CD4-positive, CD25-positive, alpha-beta regulatory T cell (primary cell): ENCODE results near the gene GSTM1. TPM values are rescaled to one million over a fixed set of nuclear protein-coding genes. Genes with fewer than 3 reads are reported as not detected.
"Not testable (repeated sequence)": the region's sequence is repeated elsewhere in the genome, so short reads cannot be mapped to it uniquely, and the experiment has no call there.

Source experiments
- ATAC-seq, 2 donors: fragments of 150-1000 bp; cut with Tn5 transposase; one replicate each; pipeline ENCODE4 v1.10.0; 2021; ENCODE audit warnings: low read depth in 2 of 2, moderate number of reproducible peaks in 2 of 2, moderate library complexity in 1 of 2
- DNase-seq, 3 donors: peaks; one replicate each; pipeline versions ENCODE4 v3.0.0 to v3.0.0-alpha.2; 2012 to 2022; ENCODE audit warnings: mixed read lengths in 1 of 3
- H3K27ac ChIP-seq: one replicate; pipeline ENCODE4 v1.7.0; 2013; ENCODE audit warnings: mild to moderate bottlenecking, low read length; ENCODE audit not compliant: insufficient read depth, poor library complexity, severe bottlenecking
- H3K27me3 ChIP-seq: one replicate; pipeline ENCODE4 v1.7.0; 2013; ENCODE audit warnings: low read length; ENCODE audit not compliant: control insufficient read depth, insufficient read depth
- H3K36me3 ChIP-seq: one replicate; pipeline ENCODE4 v1.7.0; 2013; ENCODE audit warnings: mild to moderate bottlenecking, low read length, moderate library complexity; ENCODE audit not compliant: control insufficient read depth, insufficient read depth
- H3K4me1 ChIP-seq: 2 replicates; pipeline ENCODE4 v1.7.0; 2013; ENCODE audit warnings: mild to moderate bottlenecking, low read length; ENCODE audit not compliant: insufficient read depth, control insufficient read depth, poor library complexity, severe bottlenecking
- H3K4me3 ChIP-seq: one replicate; pipeline ENCODE4 v1.7.0; 2013; ENCODE audit warnings: low read depth, mild to moderate bottlenecking, low read length, moderate library complexity
- H3K9me3 ChIP-seq, 2 experiments: 1 replicate in 1 of 2; 2 replicates in 1 of 2; pipeline ENCODE4 v1.7.0; 2013; ENCODE audit warnings: low read length in 2 of 2, mild to moderate bottlenecking in 1 of 2, moderate library complexity in 1 of 2; ENCODE audit not compliant: control insufficient read depth in 2 of 2
- H3K27ac Mint-ChIP-seq, 3 donors: one replicate each; pipeline ENCODE4 v1.8.0; 2020 to 2022; ENCODE audit warnings: mild to moderate bottlenecking in 3 of 3, mixed read lengths in 3 of 3, moderate library complexity in 2 of 3
- H3K27me3 Mint-ChIP-seq: one replicate; pipeline ENCODE4 v1.8.0; 2022; ENCODE audit warnings: mild to moderate bottlenecking, mixed read lengths
- H3K36me3 Mint-ChIP-seq: one replicate; pipeline ENCODE4 v1.8.0; 2020; ENCODE audit warnings: mixed read lengths
- H3K4me1 Mint-ChIP-seq, 4 donors: one replicate each; pipeline ENCODE4 v1.8.0; 2020 to 2022; ENCODE audit warnings: mixed read lengths in 4 of 4, mild to moderate bottlenecking in 1 of 4
- H3K4me3 Mint-ChIP-seq, 4 donors: one replicate each; pipeline ENCODE4 v1.8.0; 2020 to 2022; ENCODE audit warnings: mild to moderate bottlenecking in 4 of 4, mixed read lengths in 4 of 4, moderate library complexity in 3 of 4
- H3K9me3 Mint-ChIP-seq, 7 donors: one replicate each; pipeline ENCODE4 v1.8.0; 2020 to 2022; ENCODE audit warnings: mixed read lengths in 7 of 7, mild to moderate bottlenecking in 3 of 7, moderate library complexity in 2 of 7
- polyA plus RNA-seq, 4 donors: library from polyadenylated mRNA; unstranded; fragments of 300-500 nt; fragmentation: Illumina TruSeq; gene quantifications; one replicate each; pipeline ENCODE4 v1.2.3, GENCODE V29; 2021
- total RNA-seq: library from RNA; stranded (reverse); gene quantifications from one replicate; pipeline ENCODE4 v1.2.3, GENCODE V29; 2022

GSTM1 gene
- total and polyA plus RNA-seq, 5 donors from 2014 or later, result 18.7 to 123 (median 46.1) TPM; not detected in 1

GRCh38 chr1:109705411-109705810, 17.8 kb downstream of the GSTM1 start:
- no peak for ATAC-seq
- H3K9me3 ChIP-seq, result no peaks in the 10 kb centered on the region
- H3K27ac ChIP-seq, result no peak overlapping the region
- no peak overlapping the region for H3K4me3 Mint-ChIP-seq
- no peak overlapping the region for H3K4me3 ChIP-seq
- no peak overlapping the region for H3K27ac Mint-ChIP-seq
- H3K4me1 ChIP-seq, result no peaks in the 10 kb centered on the region
- H3K36me3 Mint-ChIP-seq, result peaks cover 13% of the 10 kb centered on the region
- peaks cover 2 to 31% (median 7%) of the 10 kb centered on the region in 7 donors for H3K9me3 Mint-ChIP-seq
- DNase-seq, result no peak
- no peaks in the 10 kb centered on the region for H3K36me3 ChIP-seq
- H3K27me3 Mint-ChIP-seq, result no peaks in the 10 kb centered on the region
- H3K27me3 ChIP-seq, result no peaks in the 10 kb centered on the region
- H3K4me1 Mint-ChIP-seq, result no peaks in the 10 kb centered on the region

- not testable (repeated sequence) for H3K27me3 ChIP-seq, H3K4me3 ChIP-seq, H3K27me3 Mint-ChIP-seq, DNase-seq, H3K27ac ChIP-seq, H3K4me1 ChIP-seq, ATAC-seq, H3K36me3 ChIP-seq, H3K4me1 Mint-ChIP-seq, H3K4me3 Mint-ChIP-seq, H3K9me3 ChIP-seq
- Mint-ChIP-seq H3K36me3 (peaks cover 12% of the 10 kb centered on the region), H3K27ac (peak overlapping the region in 1 of 3 donors; percentile 32), H3K9me3 (peaks cover 2 to 23% (median 7%) of the 10 kb centered on the region in 7 donors)
Observed at GRCh38 chr1:109708949-109709348, 21.3 kb downstream of the GSTM1 start.

- not testable (repeated sequence) for H3K9me3 ChIP-seq, H3K36me3 ChIP-seq, DNase-seq, H3K27me3 ChIP-seq, H3K4me1 ChIP-seq, ATAC-seq, H3K4me1 Mint-ChIP-seq, H3K27ac Mint-ChIP-seq, H3K27ac ChIP-seq, H3K4me3 Mint-ChIP-seq, H3K4me3 ChIP-seq, H3K36me3 Mint-ChIP-seq
- H3K27me3 Mint-ChIP-seq, result peaks cover 15% of the 10 kb centered on the region
- H3K9me3 Mint-ChIP-seq, result peaks cover 2 to 17% (median 7%) of the 10 kb centered on the region in 7 donors
Observed at GRCh38 chr1:109709822-109710221, 22.2 kb downstream of the GSTM1 start.

GRCh38 chr1:109711593-109712320, 24.1 kb downstream of the GSTM1 start, which contains the start of gene GSTM5:
Gene GSTM5, plus strand, starts transcription at chr1:109712251. Its CDS starts 62 bp downstream, at chr1:109712313.
- H3K27me3 Mint-ChIP-seq, result peaks cover 15% of the 10 kb centered on the region
- H3K36me3 Mint-ChIP-seq, H3K36me3 ChIP-seq, H3K9me3 ChIP-seq, H3K27ac ChIP-seq, H3K27me3 ChIP-seq, H3K4me3 ChIP-seq, H3K4me1 ChIP-seq, ATAC-seq, H3K4me1 Mint-ChIP-seq, DNase-seq: not testable (repeated sequence)
- peaks cover 2 to 17% (median 7%) of the 10 kb centered on the region in 7 donors for H3K9me3 Mint-ChIP-seq
- peak within 1 kb of the TSS in 1 of 3 donors; percentile 52 for H3K27ac Mint-ChIP-seq
- peak within 1 kb of the TSS in 1 of 4 donors; percentile 48 for H3K4me3 Mint-ChIP-seq

GRCh38 chr1:109712321-109712864, 24.8 kb downstream of the GSTM1 start:
- Histone ChIP-seq H3K27ac (no peak overlapping the region), H3K27me3 (no peaks in the 10 kb centered on the region), H3K36me3 (no peaks in the 10 kb centered on the region), H3K4me1 (no peaks in the 10 kb centered on the region), H3K4me3 (no peak overlapping the region), H3K9me3 (no peaks in the 10 kb centered on the region)
- DNase-seq, result no peak
- no peaks in the 10 kb centered on the region for H3K4me1 Mint-ChIP-seq
- peaks cover 7% of the 10 kb centered on the region for H3K36me3 Mint-ChIP-seq
- ATAC-seq, result no peak
- H3K4me3 Mint-ChIP-seq, result no peak overlapping the region
- H3K9me3 Mint-ChIP-seq, result peaks cover 2 to 17% (median 7%) of the 10 kb centered on the region in 7 donors
- peaks cover 15% of the 10 kb centered on the region for H3K27me3 Mint-ChIP-seq
- peak overlapping the region in 1 of 3 donors; percentile 52 for H3K27ac Mint-ChIP-seq

- Histone ChIP-seq H3K36me3 (no peaks in the 10 kb centered on the region), H3K9me3 (no peaks in the 10 kb centered on the region), H3K27ac (no peak overlapping the region), H3K4me3 (no peak overlapping the region), H3K27me3 (no peaks in the 10 kb centered on the region), H3K4me1 (no peaks in the 10 kb centered on the region)
- H3K4me1 Mint-ChIP-seq, result no peaks in the 10 kb centered on the region
- no peak for DNase-seq
- H3K27me3 Mint-ChIP-seq, result peaks cover 15% of the 10 kb centered on the region
- no peak for ATAC-seq
- H3K27ac Mint-ChIP-seq, result no peak overlapping the region
- peaks cover 7% of the 10 kb centered on the region for H3K36me3 Mint-ChIP-seq
- H3K4me3 Mint-ChIP-seq, result no peak overlapping the region
- H3K9me3 Mint-ChIP-seq, result peaks cover 2 to 10% (median 4%) of the 10 kb centered on the region in 7 donors
Observed at GRCh38 chr1:109713636-109714035, 26.0 kb downstream of the GSTM1 start.

GRCh38 chr1:109714661-109715372, 27.2 kb downstream of the GSTM1 start:
- no peak for ATAC-seq
- Mint-ChIP-seq H3K9me3 (peaks cover 0 to 5% (median 0%) of the 10 kb centered on the region in 7 donors), H3K4me1 (no peaks in the 10 kb centered on the region), H3K36me3 (no peaks in the 10 kb centered on the region), H3K27ac (no peak overlapping the region), H3K4me3 (no peak overlapping the region), H3K27me3 (peaks cover 20% of the 10 kb centered on the region)
- H3K4me1 ChIP-seq, result no peaks in the 10 kb centered on the region
- DNase-seq, result no peak
- H3K4me3 ChIP-seq, result no peak overlapping the region
- H3K27me3 ChIP-seq, result no peaks in the 10 kb centered on the region
- no peaks in the 10 kb centered on the region for H3K36me3 ChIP-seq
- H3K27ac ChIP-seq, result no peak overlapping the region
- no peaks in the 10 kb centered on the region for H3K9me3 ChIP-seq
